T-helper 1 cell (primary cell): ENCODE data around the gene RAB1A.
"Not testable (repeated sequence)": the region's sequence is repeated elsewhere in the genome, so short reads cannot be mapped to it uniquely, and the experiment has no call there.

Experiments
- DNase-seq, 5 donors: peaks; one replicate each; pipeline ENCODE4 v3.0.0-alpha.2; 2012 to 2020
- total RNA-seq, 4 donors: gene quantifications; one replicate each; lab custom pipeline; 2026; lab: John Stamatoyannopoulos, UW

Gene RAB1A
- total RNA-seq = 56.5 to 90.2 (median 68.4) reads per million in 4 donors

GRCh38 chr2:65129826-65130663 lies at the start of gene RAB1A:
TSS of gene RAB1A (minus strand) at chr2:65130106. CDS start at chr2:65129915, 191 bp downstream.
- peak; percentile 99 to 100 (median 100) for DNase-seq

- no peak for DNase-seq
Measured at GRCh38 chr2:65177751-65178442, 48.0 kb upstream of the RAB1A start.

GRCh38 chr2:65175894-65176530 lies 46.1 kb upstream of the RAB1A start:
- DNase-seq = no peak

GRCh38 chr2:65174031-65174430 lies 44.1 kb upstream of the RAB1A start:
- not testable (repeated sequence) for DNase-seq

- DNase-seq = no peak
Measured at GRCh38 chr2:65172994-65173790, 43.3 kb upstream of the RAB1A start.

GRCh38 chr2:65170611-65171477 lies 40.9 kb upstream of the RAB1A start:
- not testable (repeated sequence) for DNase-seq

GRCh38 chr2:65169760-65170136 lies 39.8 kb upstream of the RAB1A start:
- DNase-seq = no peak

GRCh38 chr2:65165558-65165957 lies 35.7 kb upstream of the RAB1A start:
- DNase-seq = no peak

- no peak for DNase-seq
Measured at GRCh38 chr2:65164426-65164891, 34.6 kb upstream of the RAB1A start.

GRCh38 chr2:65161551-65162100 lies 31.7 kb upstream of the RAB1A start:
- DNase-seq = no peak

GRCh38 chr2:65159906-65160305 lies 30.0 kb upstream of the RAB1A start:
- DNase-seq = peak in 1 of 5 donors; percentile 24

GRCh38 chr2:65159261-65159660 lies 29.4 kb upstream of the RAB1A start:
- DNase-seq = no peak

GRCh38 chr2:65158557-65158956 lies 28.7 kb upstream of the RAB1A start:
- DNase-seq = no peak

- not testable (repeated sequence) for DNase-seq
Measured at GRCh38 chr2:65157856-65158255, 27.9 kb upstream of the RAB1A start.

GRCh38 chr2:65156041-65156440 lies 26.1 kb upstream of the RAB1A start:
- no peak for DNase-seq

- no peak for DNase-seq
Measured at GRCh38 chr2:65153515-65153914, 23.6 kb upstream of the RAB1A start.

- no peak for DNase-seq
Measured at GRCh38 chr2:65146078-65146477, 16.2 kb upstream of the RAB1A start.

- peak in 1 of 5 donors; percentile 18 for DNase-seq
Measured at GRCh38 chr2:65144571-65144970, 14.7 kb upstream of the RAB1A start.

GRCh38 chr2:65142515-65142914 lies 12.6 kb upstream of the RAB1A start:
- DNase-seq = peak in 1 of 5 donors; percentile 7

GRCh38 chr2:65137197-65137775 lies 7.4 kb upstream of the RAB1A start:
- DNase-seq = no peak

- no peak for DNase-seq
Measured at GRCh38 chr2:65136253-65136652, 6.3 kb upstream of the RAB1A start.
